ENCODE results near the gene ZNF157.
"Not testable (repeated sequence)": the region's sequence is repeated elsewhere in the genome, so short reads cannot be mapped to it uniquely, and the experiment has no call there.

ZNF157 gene

DNA sequence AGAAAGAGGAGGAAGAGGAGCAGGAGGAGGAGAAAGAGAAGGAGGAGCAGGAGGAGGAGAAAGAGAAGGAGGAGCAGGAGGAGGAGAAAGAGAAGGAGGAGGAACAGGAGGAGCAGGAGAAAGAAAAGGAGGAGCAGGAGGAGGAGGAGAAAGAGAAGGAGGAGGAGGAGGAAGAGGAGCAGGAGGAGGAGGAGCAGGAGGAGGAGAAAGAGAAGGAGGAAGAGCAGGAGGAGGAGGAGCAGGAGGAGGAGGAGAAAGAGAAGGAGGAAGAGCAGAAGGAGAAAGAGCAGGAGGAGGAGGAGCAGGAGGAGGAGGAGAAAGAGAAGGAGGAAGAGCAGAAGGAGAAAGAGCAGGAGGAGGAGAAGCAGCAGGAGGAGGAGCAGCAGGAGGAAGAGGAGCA is 10.5 kb downstream of the ZNF157 start:
- H3K4me3 ChIP-seq (ENCODE audit: insufficient read depth in 1 of 2, low read depth in 1 of 2, low read length in 2 of 2); H2BK12ac ChIP-seq (ENCODE audit: low read length in 2 of 2); H3K9me3 ChIP-seq (ENCODE audit: control insufficient read depth, low read length); DNase-seq; H3K9ac ChIP-seq (ENCODE audit: low read length); H4K91ac ChIP-seq (ENCODE audit: low read length); H3K4me2 ChIP-seq (ENCODE audit: low read length, poor library complexity, severe bottlenecking); H3K4me1 ChIP-seq (ENCODE audit: control insufficient read depth, insufficient read depth, low read depth, low read length); H3K36me3 ChIP-seq (ENCODE audit: control insufficient read depth in 1 of 2, insufficient read depth in 2 of 2, low read depth in 1 of 2, low read length in 2 of 2); H3K4ac ChIP-seq (ENCODE audit: low read depth in 1 of 2, low read length in 2 of 2); H4K8ac ChIP-seq (ENCODE audit: low read length); H2BK120ac ChIP-seq (ENCODE audit: low read depth, low read length); H2AK5ac ChIP-seq (ENCODE audit: low read length, severe bottlenecking); H3K18ac ChIP-seq (ENCODE audit: low read depth in 1 of 2, low read length in 2 of 2); H2AFZ ChIP-seq (ENCODE audit: low read depth, low read length); H3K79me1 ChIP-seq (replicated peaks; ENCODE audit: low read length, poor library complexity, severe bottlenecking); H2BK15ac ChIP-seq (ENCODE audit: low read depth, poor library complexity, severe bottlenecking); H3K14ac ChIP-seq (ENCODE audit: low read length in 2 of 2); H3K23ac ChIP-seq (ENCODE audit: low read length in 2 of 2); H2BK5ac ChIP-seq (ENCODE audit: low read depth, low read length, poor library complexity, severe bottlenecking); H3K27ac ChIP-seq (ENCODE audit: low read length, poor library complexity, severe bottlenecking): not testable (repeated sequence)
- H3K27me3 ChIP-seq (ENCODE audit: control insufficient read depth in 1 of 2, insufficient read depth in 1 of 2, low read length in 2 of 2): peaks cover 0 to 12% of the 10 kb centered on the region in 2 experiments

DNA sequence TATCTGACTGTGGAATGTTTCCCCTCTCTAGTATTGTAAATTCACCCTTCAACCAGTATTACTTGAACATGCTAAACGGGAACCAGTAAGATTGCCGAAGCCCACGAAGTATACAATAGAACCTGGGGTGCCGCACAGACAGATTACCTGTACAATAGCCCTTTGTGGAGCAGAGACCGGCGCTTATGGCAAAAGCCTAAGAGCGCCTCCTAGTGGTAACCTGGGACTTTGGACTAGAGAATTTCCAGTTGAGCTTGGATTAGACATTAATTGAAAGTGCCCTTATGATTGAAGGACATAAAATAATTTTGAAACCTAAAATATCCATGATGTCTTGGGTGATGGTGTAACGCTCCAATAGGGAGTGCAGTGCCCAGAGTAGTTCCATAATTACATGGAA is 14.1 kb downstream of the ZNF157 start:
- no peak overlapping the region for H2AK5ac ChIP-seq (ENCODE audit: low read length, severe bottlenecking)
- no peak overlapping the region for H2BK120ac ChIP-seq (ENCODE audit: low read depth, low read length)
- H3K4me3 ChIP-seq (ENCODE audit: insufficient read depth in 1 of 2, low read depth in 1 of 2, low read length in 2 of 2): no peak overlapping the region
- H3K4ac ChIP-seq (ENCODE audit: low read depth in 1 of 2, low read length in 2 of 2): no peak overlapping the region
- no peak overlapping the region for H2BK15ac ChIP-seq (ENCODE audit: low read depth, poor library complexity, severe bottlenecking)
- no peak overlapping the region for H3K18ac ChIP-seq (ENCODE audit: low read depth in 1 of 2, low read length in 2 of 2)
- H3K36me3 ChIP-seq (ENCODE audit: control insufficient read depth in 1 of 2, insufficient read depth in 2 of 2, low read depth in 1 of 2, low read length in 2 of 2): no peaks in the 10 kb centered on the region
- no peaks in the 10 kb centered on the region for H3K79me1 ChIP-seq (replicated peaks; ENCODE audit: low read length, poor library complexity, severe bottlenecking)
- H3K27ac ChIP-seq (ENCODE audit: low read length, poor library complexity, severe bottlenecking): no peak overlapping the region
- no peak overlapping the region for H3K23ac ChIP-seq (ENCODE audit: low read length in 2 of 2)
- no peaks in the 10 kb centered on the region for H3K4me1 ChIP-seq (ENCODE audit: control insufficient read depth, insufficient read depth, low read depth, low read length)
- H3K9me3 ChIP-seq (ENCODE audit: control insufficient read depth, low read length): no peaks in the 10 kb centered on the region
- no peak overlapping the region for H2BK12ac ChIP-seq (ENCODE audit: low read length in 2 of 2)
- H3K9ac ChIP-seq (ENCODE audit: low read length): no peak overlapping the region
- H2BK5ac ChIP-seq (ENCODE audit: low read depth, low read length, poor library complexity, severe bottlenecking): no peak overlapping the region
- no peak overlapping the region for H4K91ac ChIP-seq (ENCODE audit: low read length)
- H3K4me2 ChIP-seq (ENCODE audit: low read length, poor library complexity, severe bottlenecking): no peak overlapping the region
- 11% methylated on average over 8 of the region's 8 CpGs for WGBS
- H4K8ac ChIP-seq (ENCODE audit: low read length): no peak overlapping the region
- H3K27me3 ChIP-seq (ENCODE audit: control insufficient read depth in 1 of 2, insufficient read depth in 1 of 2, low read length in 2 of 2): peaks cover 0 to 13% of the 10 kb centered on the region in 2 experiments
- H2AFZ ChIP-seq (ENCODE audit: low read depth, low read length): no peak overlapping the region
- peak; percentile 52 for DNase-seq
- H3K14ac ChIP-seq (ENCODE audit: low read length in 2 of 2): no peak overlapping the region

DNA sequence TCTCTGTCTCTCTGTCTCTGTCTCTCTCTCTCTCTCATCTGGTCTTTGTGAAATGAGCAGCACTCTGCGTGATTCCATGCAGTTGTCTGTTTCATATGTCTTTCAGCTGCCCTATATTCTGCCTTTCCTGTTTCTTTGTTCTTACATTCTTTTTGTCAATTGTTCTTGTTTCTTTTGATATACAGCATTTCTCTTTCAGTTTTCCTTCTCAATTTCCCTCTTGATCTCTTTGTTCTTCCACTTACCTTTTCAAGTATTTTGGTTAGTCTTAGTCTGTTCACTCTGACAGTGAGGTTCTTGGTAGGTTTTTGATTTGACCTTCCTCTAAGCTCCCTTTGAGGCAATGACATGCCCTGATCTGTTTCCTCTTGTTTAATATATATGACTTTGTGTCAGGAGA is 20.4 kb downstream of the ZNF157 start:
- H2BK15ac ChIP-seq (ENCODE audit: low read depth, poor library complexity, severe bottlenecking): no peak overlapping the region
- peaks cover 0 to 12% of the 10 kb centered on the region in 2 experiments for H3K27me3 ChIP-seq (ENCODE audit: control insufficient read depth in 1 of 2, insufficient read depth in 1 of 2, low read length in 2 of 2)
- no peak overlapping the region for H3K4ac ChIP-seq (ENCODE audit: low read depth in 1 of 2, low read length in 2 of 2)
- H2AK5ac ChIP-seq (ENCODE audit: low read length, severe bottlenecking): no peak overlapping the region
- H3K9ac ChIP-seq (ENCODE audit: low read length): no peak overlapping the region
- no peak overlapping the region for H2AFZ ChIP-seq (ENCODE audit: low read depth, low read length)
- no peak overlapping the region for H4K91ac ChIP-seq (ENCODE audit: low read length)
- no peak overlapping the region for H3K18ac ChIP-seq (ENCODE audit: low read depth in 1 of 2, low read length in 2 of 2)
- no CpG with 5 or more reads among the region's 1 CpG for WGBS
- no peaks in the 10 kb centered on the region for H3K36me3 ChIP-seq (ENCODE audit: control insufficient read depth in 1 of 2, insufficient read depth in 2 of 2, low read depth in 1 of 2, low read length in 2 of 2)
- H3K9me3 ChIP-seq (ENCODE audit: control insufficient read depth, low read length): peaks cover 8% of the 10 kb centered on the region
- H3K23ac ChIP-seq (ENCODE audit: low read length in 2 of 2): no peak overlapping the region
- H4K8ac ChIP-seq (ENCODE audit: low read length): no peak overlapping the region
- no peak overlapping the region for H3K4me3 ChIP-seq (ENCODE audit: insufficient read depth in 1 of 2, low read depth in 1 of 2, low read length in 2 of 2)
- H3K4me2 ChIP-seq (ENCODE audit: low read length, poor library complexity, severe bottlenecking): no peak overlapping the region
- no peak overlapping the region for H2BK5ac ChIP-seq (ENCODE audit: low read depth, low read length, poor library complexity, severe bottlenecking)
- no peak overlapping the region for H2BK120ac ChIP-seq (ENCODE audit: low read depth, low read length)
- H3K4me1 ChIP-seq (ENCODE audit: control insufficient read depth, insufficient read depth, low read depth, low read length): no peaks in the 10 kb centered on the region
- no peak overlapping the region for H3K14ac ChIP-seq (ENCODE audit: low read length in 2 of 2)
- no peak for DNase-seq
- no peak overlapping the region for H2BK12ac ChIP-seq (ENCODE audit: low read length in 2 of 2)
- H3K27ac ChIP-seq (ENCODE audit: low read length, poor library complexity, severe bottlenecking): no peak overlapping the region
- H3K79me1 ChIP-seq (replicated peaks; ENCODE audit: low read length, poor library complexity, severe bottlenecking): no peaks in the 10 kb centered on the region

DNA sequence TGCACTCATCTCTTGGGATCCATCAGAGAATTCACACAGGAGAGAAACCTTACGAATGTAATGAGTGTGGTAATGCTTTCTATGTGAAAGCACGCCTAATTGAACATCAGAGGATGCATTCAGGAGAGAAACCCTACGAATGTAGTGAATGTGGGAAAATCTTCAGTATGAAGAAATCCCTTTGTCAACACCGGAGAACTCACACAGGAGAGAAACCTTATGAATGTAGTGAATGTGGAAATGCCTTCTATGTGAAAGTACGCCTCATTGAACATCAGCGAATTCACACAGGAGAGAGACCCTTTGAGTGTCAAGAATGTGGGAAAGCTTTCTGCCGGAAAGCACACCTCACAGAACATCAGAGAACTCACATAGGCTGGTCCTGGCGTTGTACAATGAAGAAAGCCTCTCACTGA is 42.8 kb downstream of the ZNF157 start:
- no peak overlapping the region for H2BK15ac ChIP-seq (ENCODE audit: low read depth, poor library complexity, severe bottlenecking)
- no peak overlapping the region for H2BK120ac ChIP-seq (ENCODE audit: low read depth, low read length)
- no peak overlapping the region for H3K4me3 ChIP-seq (ENCODE audit: insufficient read depth in 1 of 2, low read depth in 1 of 2, low read length in 2 of 2)
- H3K23ac ChIP-seq (ENCODE audit: low read length in 2 of 2): no peak overlapping the region
- H3K27ac ChIP-seq (ENCODE audit: low read length, poor library complexity, severe bottlenecking): no peak overlapping the region
- no peak overlapping the region for H2BK5ac ChIP-seq (ENCODE audit: low read depth, low read length, poor library complexity, severe bottlenecking)
- 71% methylated on average over 8 of the region's 8 CpGs for WGBS
- H3K9me3 ChIP-seq (ENCODE audit: control insufficient read depth, low read length): peaks cover 78% of the 10 kb centered on the region
- no peak overlapping the region for H3K14ac ChIP-seq (ENCODE audit: low read length in 2 of 2)
- H3K79me1 ChIP-seq (replicated peaks; ENCODE audit: low read length, poor library complexity, severe bottlenecking): no peaks in the 10 kb centered on the region
- no peak overlapping the region for H3K4me2 ChIP-seq (ENCODE audit: low read length, poor library complexity, severe bottlenecking)
- no peaks in the 10 kb centered on the region for H3K4me1 ChIP-seq (ENCODE audit: control insufficient read depth, insufficient read depth, low read depth, low read length)
- no peak overlapping the region for H3K9ac ChIP-seq (ENCODE audit: low read length)
- H3K18ac ChIP-seq (ENCODE audit: low read depth in 1 of 2, low read length in 2 of 2): no peak overlapping the region
- no peak overlapping the region for H3K4ac ChIP-seq (ENCODE audit: low read depth in 1 of 2, low read length in 2 of 2)
- no peak overlapping the region for H4K8ac ChIP-seq (ENCODE audit: low read length)
- no peak overlapping the region for H2AFZ ChIP-seq (ENCODE audit: low read depth, low read length)
- no peaks in the 10 kb centered on the region for H3K27me3 ChIP-seq (ENCODE audit: control insufficient read depth in 1 of 2, insufficient read depth in 1 of 2, low read length in 2 of 2)
- no peak overlapping the region for H4K91ac ChIP-seq (ENCODE audit: low read length)
- no peak overlapping the region for H2AK5ac ChIP-seq (ENCODE audit: low read length, severe bottlenecking)
- no peaks in the 10 kb centered on the region for H3K36me3 ChIP-seq (ENCODE audit: control insufficient read depth in 1 of 2, insufficient read depth in 2 of 2, low read depth in 1 of 2, low read length in 2 of 2)
- no peak for DNase-seq
- H2BK12ac ChIP-seq (ENCODE audit: low read length in 2 of 2): no peak overlapping the region
